Activated gamma-delta T cell (primary cell): ENCODE measurements around the gene NUTM2F.
"Not testable (repeated sequence)": the region's sequence is repeated elsewhere in the genome, so short reads cannot be mapped to it uniquely, and the experiment has no call there.

Experiments used
- DNase-seq: peaks from one replicate; lab custom pipeline; 2025; lab: John Stamatoyannopoulos, UW
- total RNA-seq, 2 donors: gene quantifications; one replicate each; lab custom pipeline; 2026; lab: John Stamatoyannopoulos, UW

NUTM2F gene, protein sequence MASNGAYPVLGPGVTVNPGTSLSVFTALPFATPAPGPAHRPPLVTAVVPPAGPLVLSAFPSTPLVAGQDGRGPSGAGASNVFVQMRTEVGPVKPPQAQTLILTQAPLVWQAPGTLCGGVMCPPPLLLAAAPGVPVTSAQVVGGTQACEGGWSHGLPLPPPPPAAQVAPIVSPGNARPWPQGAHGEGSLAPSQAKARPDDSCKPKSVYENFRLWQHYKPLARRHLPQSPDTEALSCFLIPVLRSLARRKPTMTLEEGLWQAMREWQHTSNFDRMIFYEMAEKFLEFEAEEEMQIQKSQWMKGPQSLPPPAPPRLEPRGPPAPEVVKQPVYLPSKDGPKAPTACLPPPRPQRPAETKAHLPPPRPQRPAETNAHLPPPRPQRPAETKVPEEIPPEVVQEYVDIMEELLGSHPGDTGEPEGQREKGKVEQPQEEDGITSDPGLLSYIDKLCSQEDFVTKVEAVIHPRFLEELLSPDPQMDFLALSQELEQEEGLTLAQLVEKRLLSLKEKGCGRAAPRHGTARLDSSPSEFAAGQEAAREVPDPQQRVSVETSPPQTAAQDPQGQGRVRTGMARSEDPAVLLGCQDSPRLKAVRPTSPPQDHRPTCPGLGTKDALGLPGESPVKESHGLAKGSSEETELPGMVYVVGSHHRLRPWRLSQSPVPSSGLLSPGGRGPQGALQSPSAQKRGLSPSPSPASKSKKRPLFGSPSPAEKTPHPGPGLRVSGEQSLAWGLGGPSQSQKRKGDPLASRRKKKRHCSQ
- total RNA-seq, result 0 reads per million in 2 donors

- not testable (repeated sequence) for DNase-seq
These were observed at the start of gene NUTM2F for GRCh38 chr9:94328544-94328943. TSS of gene NUTM2F (minus strand) at chr9:94328644. CDS start at chr9:94328623, 21 bp downstream.

DNA sequence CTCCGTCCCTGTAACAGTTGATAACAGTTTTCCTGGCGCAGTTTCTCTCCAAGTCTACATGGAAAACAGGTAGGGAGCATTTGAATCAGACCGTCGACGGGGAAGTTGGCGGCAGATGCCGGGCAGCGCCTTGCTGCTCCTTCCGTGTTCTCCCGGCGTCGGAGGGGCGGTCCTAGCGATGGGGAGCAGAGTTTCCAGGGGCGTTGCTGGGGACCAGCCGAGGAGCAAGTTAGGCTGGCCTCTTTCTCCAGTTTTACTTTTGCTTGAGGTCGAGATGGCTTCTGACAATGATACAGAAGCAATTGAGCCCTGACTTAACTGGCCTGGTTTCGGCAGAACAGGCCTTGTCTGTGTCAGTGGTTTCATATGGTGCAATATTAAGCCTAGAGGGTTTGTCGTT is 46.8 kb upstream of the NUTM2F start:
- not testable (repeated sequence) for DNase-seq

DNA sequence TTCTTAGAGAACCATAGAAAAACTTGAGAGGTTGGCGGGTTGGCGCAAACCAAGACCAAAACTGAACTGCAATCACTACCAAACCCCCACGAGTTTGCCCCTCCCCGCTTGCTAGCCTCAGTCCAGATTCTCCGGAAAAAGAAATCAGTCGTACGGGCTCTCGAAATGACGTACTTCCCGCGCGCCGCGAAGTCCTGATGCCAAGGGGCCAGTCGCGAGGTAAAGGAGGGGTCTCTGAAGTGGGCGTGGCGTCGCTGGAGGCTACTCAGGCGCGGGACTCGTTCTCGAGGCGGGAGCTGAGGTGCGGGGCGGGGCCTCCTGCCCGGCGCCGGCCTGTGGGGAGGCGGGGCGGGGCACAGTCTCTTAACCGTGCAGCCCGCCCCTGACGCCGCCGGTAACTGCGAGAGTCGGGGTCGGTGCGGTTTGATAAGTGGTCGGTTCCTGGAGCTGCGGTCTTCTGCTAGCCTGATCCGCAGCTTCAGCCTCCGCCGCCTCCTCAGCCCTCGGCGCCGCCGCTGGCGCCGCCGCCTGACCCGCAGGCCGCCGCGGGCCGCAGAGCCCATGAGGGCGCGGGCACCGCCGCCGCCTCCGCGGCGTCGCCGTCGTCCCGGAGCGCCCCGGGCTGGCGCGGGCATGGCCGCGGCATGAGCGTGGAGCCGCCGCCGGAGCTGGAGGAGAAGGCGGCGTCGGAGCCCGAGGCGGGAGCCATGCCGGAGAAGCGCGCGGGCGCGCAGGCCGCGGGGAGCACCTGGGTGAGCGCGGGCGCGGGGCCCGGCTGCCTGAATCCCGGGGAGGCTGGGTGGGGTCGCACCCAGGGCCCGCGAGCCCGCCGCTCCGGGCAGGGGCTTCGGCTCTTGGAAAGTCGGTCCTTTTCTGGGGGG is 46.0 kb upstream of the NUTM2F start:
- DNase-seq, result peak; percentile 84

- not testable (repeated sequence) for DNase-seq
These were observed 45.3 kb upstream of the NUTM2F start for GRCh38 chr9:94373779-94374175.

- DNase-seq, result not testable (repeated sequence)
These were observed 41.8 kb upstream of the NUTM2F start for GRCh38 chr9:94370266-94370665.

GRCh38 chr9:94364093-94364614 is 35.7 kb upstream of the NUTM2F start:
- not testable (repeated sequence) for DNase-seq

DNA sequence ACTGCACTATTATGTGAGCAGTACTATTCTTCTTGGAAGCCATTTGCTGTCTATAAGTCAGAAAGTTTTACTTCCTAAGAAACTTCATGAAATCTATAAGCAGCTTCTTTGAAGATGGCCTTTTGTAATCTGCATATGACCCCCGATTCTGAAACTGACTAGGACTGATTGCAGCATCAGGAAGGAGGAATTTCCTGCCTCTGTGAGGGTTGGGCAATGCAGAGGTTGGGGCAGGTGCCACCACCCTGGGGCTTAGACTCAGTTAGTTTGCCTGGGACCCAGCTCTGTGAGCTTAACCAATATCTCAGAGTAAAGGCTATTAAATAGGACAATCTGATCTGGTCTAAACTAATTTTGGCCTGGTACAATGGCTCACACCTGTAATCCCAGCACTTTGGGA is 28.7 kb upstream of the NUTM2F start:
- DNase-seq, result not testable (repeated sequence)

- not testable (repeated sequence) for DNase-seq
These were observed 23.7 kb upstream of the NUTM2F start for GRCh38 chr9:94351901-94352723.

- not testable (repeated sequence) for DNase-seq
These were observed 20.3 kb upstream of the NUTM2F start for GRCh38 chr9:94348754-94349153.

- DNase-seq, result not testable (repeated sequence)
These were observed 19.0 kb upstream of the NUTM2F start for GRCh38 chr9:94347451-94347850.

DNA sequence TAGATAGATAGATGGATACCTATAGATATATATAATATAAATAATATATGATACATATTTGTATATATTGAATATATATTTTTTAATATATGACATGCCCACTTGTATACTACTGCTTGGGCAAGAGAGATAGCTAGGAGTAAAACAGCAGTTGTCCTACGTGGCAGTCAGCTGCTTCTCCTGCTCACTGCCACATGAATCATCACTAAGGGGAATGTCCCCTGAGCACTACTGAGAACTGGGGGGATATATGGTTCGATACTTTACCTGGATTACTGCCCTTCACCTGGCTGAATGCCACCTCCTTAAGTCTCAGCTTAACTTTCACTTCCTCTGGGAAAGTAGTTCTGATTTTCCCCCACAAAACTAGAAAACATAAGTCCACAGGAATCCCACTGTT is 13.3 kb upstream of the NUTM2F start:
- not testable (repeated sequence) for DNase-seq

DNA sequence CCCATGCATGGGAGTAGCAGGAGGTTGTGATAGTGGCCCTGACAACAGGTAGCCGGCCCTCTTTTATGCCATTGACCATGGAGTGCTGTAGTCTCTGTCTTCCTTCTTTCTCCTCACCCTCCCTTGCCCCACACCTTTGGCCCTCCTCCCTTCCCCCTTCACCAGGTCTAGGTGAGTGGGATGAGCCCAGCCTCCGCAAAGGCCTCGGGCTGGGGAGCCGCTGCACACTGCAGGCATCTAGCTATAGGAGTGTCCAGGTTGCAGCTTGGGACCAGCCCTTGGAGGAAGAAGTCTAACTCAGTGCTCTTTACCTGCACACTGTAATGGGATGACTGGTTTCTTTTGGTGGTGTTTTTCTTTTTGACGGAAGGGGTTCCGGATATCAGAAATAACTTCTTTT is 12.3 kb upstream of the NUTM2F start:
- not testable (repeated sequence) for DNase-seq

DNA sequence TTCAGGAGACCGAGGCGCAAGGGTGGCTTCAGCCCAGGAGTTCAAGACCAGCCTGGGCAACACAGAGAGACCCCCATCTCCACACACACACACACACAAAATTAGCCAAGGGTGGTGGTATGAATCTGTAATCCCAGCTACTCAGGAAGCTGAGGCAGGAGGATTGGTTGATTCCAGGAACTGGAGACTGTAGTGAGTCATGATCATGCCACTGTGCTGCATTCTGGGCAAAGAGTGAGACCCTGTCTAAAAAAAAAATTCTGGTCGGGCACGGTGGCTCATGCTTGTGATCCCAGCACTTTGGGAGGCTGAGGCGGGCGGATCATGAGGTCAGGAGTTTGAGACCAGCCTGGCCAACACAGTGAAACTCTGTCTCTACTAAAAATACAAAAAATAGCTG is 11.2 kb upstream of the NUTM2F start:
- not testable (repeated sequence) for DNase-seq

GRCh38 chr9:94338723-94339122 is 10.3 kb upstream of the NUTM2F start:
- not testable (repeated sequence) for DNase-seq

DNA sequence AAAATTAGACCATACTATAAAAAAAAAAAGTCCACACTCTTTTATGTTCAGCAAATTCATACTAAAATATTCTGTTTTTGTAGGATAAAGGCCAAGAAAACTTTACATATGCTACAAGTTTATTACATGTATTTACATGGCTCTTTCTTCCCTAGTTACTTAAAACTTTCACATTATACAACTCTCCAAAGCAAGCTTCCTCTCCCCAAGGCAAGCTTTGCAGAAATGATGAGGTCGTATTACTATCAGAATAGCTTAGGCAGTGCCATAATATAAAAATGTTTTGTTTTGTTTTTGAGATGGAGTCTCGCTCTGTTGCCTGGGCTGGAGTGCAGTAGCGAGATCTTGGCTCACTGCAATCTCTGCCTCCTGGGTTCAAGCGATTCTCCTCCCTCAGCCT is 8.0 kb upstream of the NUTM2F start:
- not testable (repeated sequence) for DNase-seq

DNA sequence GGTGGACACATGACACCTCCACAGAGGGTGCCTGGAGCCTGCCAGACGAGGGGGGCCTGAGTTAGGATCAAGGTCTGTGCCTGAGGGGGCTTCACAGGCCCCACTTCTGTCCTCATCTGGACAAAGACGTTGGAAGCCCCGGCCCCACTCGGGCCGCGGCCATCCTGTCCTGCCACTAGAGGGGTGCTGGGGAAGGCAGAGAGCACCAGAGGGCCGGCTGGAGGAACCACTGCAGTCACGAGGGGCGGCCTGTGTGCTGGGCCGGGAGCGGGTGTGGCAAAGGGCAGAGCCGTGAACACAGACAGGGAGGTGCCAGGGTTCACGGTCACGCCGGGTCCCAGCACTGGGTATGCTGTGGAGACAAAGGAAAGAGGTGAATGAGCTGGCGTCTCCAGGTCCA is 2.9 kb downstream of the NUTM2F start:
- DNase-seq, result not testable (repeated sequence)

DNA sequence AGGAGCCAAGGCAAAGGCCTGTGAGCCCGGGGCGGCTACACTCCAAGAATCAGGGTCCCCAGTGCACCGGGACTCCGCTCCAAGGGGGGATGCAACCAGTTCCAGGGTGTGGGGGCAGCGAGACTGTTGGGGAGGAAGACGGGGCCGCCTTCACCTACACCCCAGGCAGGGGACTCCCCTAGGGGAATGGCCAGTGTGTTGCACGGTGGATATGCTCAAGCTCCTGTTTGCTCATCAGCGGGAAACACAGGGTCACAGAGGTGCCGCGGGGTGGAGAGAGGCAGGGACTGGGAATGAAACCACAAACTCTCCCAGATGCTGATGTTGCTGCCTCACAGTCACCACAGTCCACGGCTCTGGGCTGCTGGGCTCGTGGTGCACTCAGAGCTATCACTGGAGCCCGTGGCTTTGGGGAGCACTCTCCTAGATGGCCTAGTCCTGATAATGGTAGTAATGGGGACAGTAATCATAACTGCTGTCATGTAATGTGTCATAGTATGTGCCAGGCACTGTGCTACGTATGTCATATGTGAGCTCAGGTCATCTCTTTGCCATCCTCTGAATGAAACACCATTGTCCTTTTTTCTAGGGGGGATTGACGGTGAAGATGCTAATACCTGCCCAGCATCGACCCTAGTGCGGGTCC is 5.2 kb downstream of the NUTM2F start:
- DNase-seq, result not testable (repeated sequence)

DNA sequence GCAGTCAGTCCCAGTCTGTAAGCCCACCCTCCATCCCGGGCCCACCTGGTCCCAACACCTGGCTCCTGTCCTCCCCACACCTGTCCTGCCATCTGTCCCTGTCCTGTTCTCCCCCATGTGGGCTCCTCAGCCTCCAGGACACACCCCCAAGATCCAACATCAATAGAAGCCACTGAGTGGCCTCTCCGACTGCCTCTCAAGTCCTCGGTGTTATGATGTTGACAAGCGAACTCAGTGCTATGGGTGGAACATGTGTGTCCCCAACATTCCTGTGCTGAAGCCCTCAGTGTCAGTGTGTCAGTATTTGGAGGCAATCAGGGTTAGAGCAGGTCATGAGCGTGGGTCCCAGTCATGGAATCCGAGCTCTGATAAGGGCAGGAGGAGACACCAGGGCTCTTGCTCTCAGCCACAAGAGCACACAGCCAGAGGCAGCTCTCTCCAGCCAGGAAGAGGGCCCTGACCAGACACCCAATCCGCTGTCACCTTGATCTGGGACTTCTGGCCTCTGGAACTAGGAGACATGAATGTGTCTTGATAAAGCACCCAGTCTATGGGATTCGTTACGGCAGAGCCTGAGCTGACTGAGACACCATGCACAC is 6.0 kb downstream of the NUTM2F start:
- DNase-seq, result not testable (repeated sequence)

GRCh38 chr9:94317949-94318657 is 10.3 kb downstream of the NUTM2F start:
- DNase-seq, result not testable (repeated sequence)
